GM18502 (cell line): ENCODE data around the gene ZNF775.
A peak's percentile ranks its signal among the peaks of the same experiment; 100 is the strongest.

Experiments
- ATAC-seq: cut with Tn5 transposase; IDR thresholded peaks from one replicate; pipeline ENCODE4 v1.9.1; 2021; ENCODE audit warnings: mild to moderate bottlenecking; ENCODE audit not compliant: unreplicated experiment, poor library complexity

The ZNF775 gene

GRCh38 chr7:150344299-150344698, 34.8 kb upstream of the ZNF775 start:
- ATAC-seq: no peak

- ATAC-seq: no peak
These were observed 34.1 kb upstream of the ZNF775 start for GRCh38 chr7:150345012-150345411.

GRCh38 chr7:150346922-150347321, 32.2 kb upstream of the ZNF775 start:
- no peak for ATAC-seq

GRCh38 chr7:150351587-150352194, 27.4 kb upstream of the ZNF775 start:
- ATAC-seq: no peak

GRCh38 chr7:150355666-150356059, 23.5 kb upstream of the ZNF775 start:
- no peak for ATAC-seq

GRCh38 chr7:150356265-150356897, 22.7 kb upstream of the ZNF775 start:
- no peak for ATAC-seq

- ATAC-seq: peak; percentile 75
These were observed 21.9 kb upstream of the ZNF775 start for GRCh38 chr7:150357270-150357669.

- peak; percentile 31 for ATAC-seq
These were observed 21.2 kb upstream of the ZNF775 start for GRCh38 chr7:150357771-150358427.

- no peak for ATAC-seq
These were observed 20.7 kb upstream of the ZNF775 start for GRCh38 chr7:150358433-150358832.

GRCh38 chr7:150358988-150359621, 20.0 kb upstream of the ZNF775 start:
- ATAC-seq: no peak

- ATAC-seq: no peak
These were observed 19.3 kb upstream of the ZNF775 start for GRCh38 chr7:150359622-150360362.

GRCh38 chr7:150360363-150361058, 18.6 kb upstream of the ZNF775 start:
- ATAC-seq: no peak

GRCh38 chr7:150361402-150361801, 17.7 kb upstream of the ZNF775 start:
- no peak for ATAC-seq

GRCh38 chr7:150361807-150362621, 17.1 kb upstream of the ZNF775 start:
- ATAC-seq: no peak

- ATAC-seq: no peak
These were observed 15.8 kb upstream of the ZNF775 start for GRCh38 chr7:150363370-150363769.

- ATAC-seq: no peak
These were observed 15.3 kb upstream of the ZNF775 start for GRCh38 chr7:150363872-150364271.

- ATAC-seq: no peak
These were observed 13.9 kb upstream of the ZNF775 start for GRCh38 chr7:150365194-150365593.

GRCh38 chr7:150365673-150366398, 13.3 kb upstream of the ZNF775 start:
- no peak for ATAC-seq

- no peak for ATAC-seq
These were observed 11.4 kb upstream of the ZNF775 start for GRCh38 chr7:150367677-150368095.
